PC-3 (cell line): ENCODE data around the gene USHBP1. TPM values are rescaled to one million over a fixed set of nuclear protein-coding genes. Genes with fewer than 3 reads are reported as not detected.

ENCODE experiments used
- ATAC-seq: fragments of 200-7000 bp; cut with Tn5 transposase; 2 replicates; pipeline ENCODE4 v1.9.1; 2020; ENCODE audit warnings: mild to moderate bottlenecking, moderate library complexity
- BruUV-seq: library from RNA; stranded (reverse); fragments of 400-500 nt; replicated peaks from 2 replicates; lab custom pipeline; 2021; lab: Mats Ljungman, UMichigan
- CTCF ChIA-PET: fragments of 300-600 bp; sonication (Branson Sonifier 250); formaldehyde crosslinking; loops from one replicate; lab custom pipeline; 2022; ENCODE audit warnings: antibody characterized with exemption; lab: Charles Lee
- POLR2A ChIA-PET: fragments of 300-600 bp; sonication (Branson Sonifier 250); formaldehyde crosslinking; loops from one replicate; lab custom pipeline; 2022; ENCODE audit warnings: antibody characterized with exemption; ENCODE audit not compliant: unreplicated experiment; lab: Charles Lee
- DNase-seq: peaks from one replicate; pipeline ENCODE4 v3.0.0-alpha.2; 2015
- H2AFZ ChIP-seq: fragments of 300-600 bp; sonication (generic); 2 replicates; pipeline ENCODE4 v1.6.0; 2016; ENCODE audit warnings: antibody characterized with exemption, low read length
- H3F3A ChIP-seq: fragments of 300-600 bp; sonication (generic); one replicate; pipeline ENCODE4 v1.6.0; 2017; ENCODE audit warnings: antibody characterized with exemption, low read length, control low read depth, mild to moderate bottlenecking; ENCODE audit not compliant: unreplicated experiment
- H3K27ac ChIP-seq: fragments of 300-600 bp; sonication (generic); 2 replicates; pipeline ENCODE4 v1.5.1; 2016; ENCODE audit warnings: mild to moderate bottlenecking, low read length
- H3K27me3 ChIP-seq: fragments of 300-600 bp; sonication (generic); 2 replicates; pipeline ENCODE4 v1.6.1; 2016; ENCODE audit warnings: low read length, mixed read lengths
- H3K36me3 ChIP-seq: fragments of 300-600 bp; sonication (generic); 2 replicates; pipeline ENCODE4 v1.6.1; 2016; ENCODE audit warnings: low read depth, mixed run types, low read length, mixed read lengths
- H3K4me1 ChIP-seq: fragments of 300-600 bp; sonication (generic); 2 replicates; pipeline ENCODE4 v1.5.1; 2016; ENCODE audit warnings: low read length; ENCODE audit not compliant: insufficient read depth
- H3K4me2 ChIP-seq: fragments of 300-600 bp; sonication (generic); 2 replicates; pipeline ENCODE4 v1.6.0; 2016; ENCODE audit warnings: low read length
- H3K4me3 ChIP-seq: fragments of 300-600 bp; sonication (generic); 2 replicates; pipeline ENCODE4 v1.5.1; 2016; ENCODE audit warnings: mild to moderate bottlenecking, low read length, mixed read lengths
- H3K79me2 ChIP-seq: fragments of 300-600 bp; sonication (generic); 2 replicates; pipeline ENCODE4 v1.6.1; 2017; ENCODE audit warnings: low read length, mixed read lengths
- H3K9ac ChIP-seq: fragments of 300-600 bp; sonication (generic); 2 replicates; pipeline ENCODE4 v1.6.0; 2016; ENCODE audit warnings: mild to moderate bottlenecking, low read length
- H3K9me2 ChIP-seq: fragments of 300-600 bp; sonication (generic); replicated peaks from 2 replicates; pipeline ENCODE4 v1.6.1; 2016; ENCODE audit warnings: mixed run types, low read length, mixed read lengths
- H3K9me3 ChIP-seq: fragments of 300-600 bp; sonication (generic); 2 replicates; pipeline ENCODE4 v1.6.1; 2016; ENCODE audit warnings: low read length, mixed read lengths
- H4K20me1 ChIP-seq: fragments of 300-600 bp; sonication (generic); 2 replicates; pipeline ENCODE4 v1.6.1; 2016; ENCODE audit warnings: low read length, mixed read lengths
- CTCF ChIP-seq: fragments of 300-600 bp; sonication (generic); conservative IDR thresholded peaks from 2 replicates; pipeline ENCODE4 v1.5.1; 2017; ENCODE audit warnings: antibody characterized with exemption, low read depth, mild to moderate bottlenecking, low read length
- EZH2 ChIP-seq: fragments of 300-600 bp; sonication (generic); IDR thresholded peaks from one replicate; pipeline ENCODE4 v1.6.1; 2017; ENCODE audit warnings: antibody characterized with exemption, mild to moderate bottlenecking, low read length; ENCODE audit not compliant: unreplicated experiment
- EZH2phosphoT487 ChIP-seq: fragments of 300-600 bp; sonication (generic); IDR thresholded peaks from 2 replicates; pipeline ENCODE4 v1.6.1; 2018; ENCODE audit warnings: mild to moderate bottlenecking, antibody characterized with exemption, low read length, borderline replicate concordance
- intact Hi-C: fragments of 100-400 bp; cut with micrococcal nuclease; formaldehyde crosslinking; loops from 2 replicates; pipeline ENCODE4 v1.9.0; 2023
- total RNA-seq: library from RNA; depleted of rRNA; stranded (reverse); fragments of >200 nt; gene quantifications from 2 replicates; pipeline ENCODE4 v1.2.3, GENCODE V29; 2014

Gene USHBP1
- total RNA-seq, 1 experiment from 2014 or later: not detected

GRCh38 chr19:17205237-17206140 is 59.1 kb downstream of the USHBP1 start:
- POLR2A ChIA-PET: no interaction called here

GRCh38 chr19:17202713-17203112 is 61.8 kb downstream of the USHBP1 start:
- no peaks in the 10 kb centered on the region for H3K9me3 ChIP-seq
- TF ChIP-seq EZH2phosphoT487: no peak
- no peak for TF ChIP-seq EZH2
- TF ChIP-seq CTCF: no peak
- no peak overlapping the region for H2AFZ ChIP-seq
- no peak overlapping the region for H3K4me2 ChIP-seq
- no TSS peak for BruUV-seq
- H3K4me1 ChIP-seq: no peaks in the 10 kb centered on the region
- intact Hi-C loops: no loop called here
- no peak overlapping the region for H3K9ac ChIP-seq
- ChIA-PET CTCF (interaction anchor here (1.0 kb wide), 1 partner anchor 64 kb away, joined by 3 read pairs; the partner anchor contains the start of gene BABAM1), POLR2A (no interaction called here)
- DNase-seq (no peak), ATAC-seq (no peak)
- no peaks in the 10 kb centered on the region for H4K20me1 ChIP-seq
- no peaks in the 10 kb centered on the region for H3K27me3 ChIP-seq
- no peak overlapping the region for H3K27ac ChIP-seq
- H3K4me3 ChIP-seq: no peak overlapping the region
- H3K36me3 ChIP-seq: peaks cover 27% of the 10 kb centered on the region
- no peaks in the 10 kb centered on the region for H3K9me2 ChIP-seq
- H3K79me2 ChIP-seq: no peaks in the 10 kb centered on the region
- H3F3A ChIP-seq: no peaks in the 10 kb centered on the region

More at GRCh38 chr19:17205237-17206140, 59.1 kb downstream of the USHBP1 start:
- Histone ChIP-seq H3K4me1 (0 out of 2 replicates have a peak, but pooled peaks cover 6% of the 10 kb centered on the region), H3K9me2 (no peaks in the 10 kb centered on the region), H2AFZ (no peak overlapping the region), H3F3A (peaks cover 7% of the 10 kb centered on the region), H3K27ac (no peak overlapping the region), H3K9me3 (no peaks in the 10 kb centered on the region), H3K36me3 (peaks cover 30% of the 10 kb centered on the region), H4K20me1 (no peaks in the 10 kb centered on the region), H3K79me2 (no peaks in the 10 kb centered on the region), H3K4me3 (no peak overlapping the region), H3K4me2 (no peak overlapping the region), H3K9ac (no peak overlapping the region), H3K27me3 (no peaks in the 10 kb centered on the region)
- no TSS peak for BruUV-seq
- CTCF ChIA-PET: interaction anchor here (0.6 kb wide), 1 partner anchor 142 kb away, joined by 5 read pairs; no protein-coding TSS in a partner anchor
- intact Hi-C loops: loop anchor here (2.0 kb wide), 1 partner anchor 77 kb away; no protein-coding TSS in a partner anchor
- DNase-seq: peak; percentile 64
- peak; percentile 84 for TF ChIP-seq CTCF
- TF ChIP-seq EZH2phosphoT487: no peak
- peak; percentile 61 for ATAC-seq
